Liver (tissue), 9 donors: ENCODE measurements around the gene TADA2A. TPM values are rescaled to one million over a fixed set of nuclear protein-coding genes. Genes with fewer than 3 reads are reported as not detected.
A peak's percentile ranks its signal among the peaks of the same experiment; 100 is the strongest.

Experiments
- DNase-seq: peaks from one replicate; pipeline ENCODE4 v3.0.0-alpha.2; 2017; ENCODE audit warnings: low spot score
- H3K27ac ChIP-seq, 2 donors: one replicate each; pipeline ENCODE4 v1.7.0; 2013; ENCODE audit warnings: inconsistent platforms in 2 of 2, low read length in 2 of 2, control low read depth in 1 of 2, low read depth in 1 of 2, mild to moderate bottlenecking in 1 of 2
- H3K27me3 ChIP-seq, 4 donors: one replicate each; pipeline versions ENCODE4 v1.6.1 to v1.7.0; 2013; ENCODE audit warnings: low read length in 3 of 4, inconsistent platforms in 1 of 4, mild to moderate bottlenecking in 1 of 4, moderate library complexity in 1 of 4; ENCODE audit not compliant: control insufficient read depth in 4 of 4, insufficient read depth in 4 of 4
- H3K36me3 ChIP-seq, 4 donors: one replicate each; pipeline versions ENCODE4 v1.6.1 to v1.7.0; 2013; ENCODE audit warnings: low read length in 3 of 4, mild to moderate bottlenecking in 3 of 4, low read depth in 1 of 4, moderate library complexity in 1 of 4; ENCODE audit not compliant: control insufficient read depth in 4 of 4, insufficient read depth in 3 of 4
- H3K4me1 ChIP-seq, 4 donors: one replicate each; pipeline versions ENCODE4 v1.6.1 to v1.7.0; 2013; ENCODE audit warnings: low read length in 3 of 4, mild to moderate bottlenecking in 3 of 4, moderate library complexity in 1 of 4; ENCODE audit not compliant: control insufficient read depth in 4 of 4, insufficient read depth in 4 of 4
- H3K4me3 ChIP-seq, 3 donors: one replicate each; pipeline versions ENCODE4 v1.6.1 to v1.7.0; 2013; ENCODE audit warnings: low read length in 3 of 3, control low read depth in 1 of 3, low read depth in 1 of 3, mild to moderate bottlenecking in 1 of 3
- H3K9ac ChIP-seq, 2 donors: one replicate each; pipeline ENCODE4 v1.7.0; 2013; ENCODE audit warnings: low read length in 2 of 2, mild to moderate bottlenecking in 2 of 2, moderate library complexity in 2 of 2, control low read depth in 1 of 2, low read depth in 1 of 2
- H3K9me3 ChIP-seq, 4 donors: one replicate each; pipeline versions ENCODE4 v1.6.1 to v1.7.0; 2013; ENCODE audit warnings: low read length in 3 of 4; ENCODE audit not compliant: control insufficient read depth in 4 of 4
- ATF3 ChIP-seq: IDR thresholded peaks from 2 replicates; pipeline ENCODE4 v1.6.1; 2016; ENCODE audit warnings: antibody characterized with exemption
- CTCF ChIP-seq: fragments of 150-350 bp; IDR thresholded peaks from 2 replicates; pipeline ENCODE4 v1.5.1; 2017; ENCODE audit warnings: improper control_type of control experiment, low read depth, low read length; ENCODE audit not compliant: missing input control
- FOXA1 ChIP-seq: IDR thresholded peaks from 2 replicates; pipeline ENCODE4 v1.6.1; 2016; ENCODE audit warnings: antibody characterized with exemption
- FOXA2 ChIP-seq: IDR thresholded peaks from 2 replicates; pipeline ENCODE4 v1.6.1; 2016; ENCODE audit warnings: antibody characterized with exemption
- GABPA ChIP-seq, 2 donors: IDR thresholded peaks in 1 of 2; conservative IDR thresholded peaks in 1 of 2; 2 replicates each; pipeline ENCODE4 v1.6.1; 2016; ENCODE audit warnings: antibody characterized with exemption in 2 of 2, mild to moderate bottlenecking in 1 of 2, moderate library complexity in 1 of 2
- NR2F2 ChIP-seq: IDR thresholded peaks from 2 replicates; pipeline ENCODE4 v1.6.1; 2016; ENCODE audit warnings: antibody characterized with exemption
- RAD21 ChIP-seq, 2 donors: IDR thresholded peaks; 2 replicates each; pipeline ENCODE4 v1.6.1; 2016; ENCODE audit warnings: antibody characterized with exemption in 2 of 2, mild to moderate bottlenecking in 2 of 2
- REST ChIP-seq: IDR thresholded peaks from 2 replicates; pipeline ENCODE4 v1.6.1; 2016; ENCODE audit warnings: antibody characterized with exemption, mild to moderate bottlenecking
- SP1 ChIP-seq: IDR thresholded peaks from 2 replicates; pipeline ENCODE4 v1.6.1; 2018; ENCODE audit warnings: antibody characterized with exemption, mild to moderate bottlenecking
- TAF1 ChIP-seq: conservative IDR thresholded peaks from 2 replicates; pipeline ENCODE4 v1.6.1; 2016; ENCODE audit warnings: antibody characterized with exemption, mild to moderate bottlenecking
- ZBTB33 ChIP-seq: IDR thresholded peaks from 2 replicates; pipeline ENCODE4 v1.6.1; 2016; ENCODE audit warnings: antibody characterized with exemption
- WGBS: extraction: QIAGEN DNeasy Blood & Tissue Kit; methylation state at CpG from one replicate; pipeline ENCODE4 v1.1.7; 2013; 5-methylcytosine and 5-hydroxymethylcytosine counted together
- polyA plus RNA-seq, 2 donors: library from polyadenylated mRNA; stranded (reverse) in 1 of 2; unstranded in 1 of 2; fragments of 200-250 nt in 1 of 2; fragments of >200 nt in 1 of 2; fragmentation: Nextera tagmentation in 1 of 2; extraction: Ambion mirVana in 1 of 2; gene quantifications; one replicate each; pipeline versions ENCODE4 v1.2.1 to v1.2.3, GENCODE V29; 2013 to 2015
- total RNA-seq, 2 donors: library from RNA; depleted of rRNA; stranded (reverse); fragments of >200 nt; gene quantifications; one replicate each; pipeline ENCODE4 v1.2.3, GENCODE V29; 2014
- donor health status: healthy.
- donor health status: healthy.
- donor health status: healthy.
- donor health status: healthy.
- donor health status: healthy.

TADA2A gene
- total and polyA plus RNA-seq, 4 donors: 2.8 to 13.4 (median 8.2) TPM

- H3K4me1 ChIP-seq: no peaks in the 10 kb centered on the region
- H3K36me3 ChIP-seq: peaks cover 2 to 33% (median 21%) of the 10 kb centered on the region in 4 donors
- H3K27ac ChIP-seq: no peak overlapping the region
- 78% methylated on average over 8 of the region's 8 CpGs for WGBS
- no peaks in the 10 kb centered on the region for H3K27me3 ChIP-seq
- H3K4me3 ChIP-seq: no peak overlapping the region
- TF ChIP-seq ZBTB33 (no peak), SP1 (no peak), CTCF (no peak), NR2F2 (no peak), FOXA1 (no peak), TAF1 (no peak), REST (no peak), GABPA (IDR thresholded peaks at IDR 0.05 in 1 of 2, conservative IDR thresholded peaks at IDR 0.05 in 1 of 2) (no peak), FOXA2 (no peak), ATF3 (no peak)
- H3K9ac ChIP-seq: no peak overlapping the region
- H3K9me3 ChIP-seq: no peaks in the 10 kb centered on the region
- DNase-seq: no peak
These were observed 117.1 kb downstream of the TADA2A start for GRCh38 chr17:37523715-37524219.

- 73% methylated on average over 5 of the region's 5 CpGs for WGBS
- no peak for DNase-seq
These were observed 120.7 kb downstream of the TADA2A start for GRCh38 chr17:37527249-37527851.

More at GRCh38 chr17:37527249-37527851, 120.7 kb downstream of the TADA2A start:
- Histone ChIP-seq H3K4me3 (no peak overlapping the region), H3K9ac (no peak overlapping the region), H3K27me3 (no peaks in the 10 kb centered on the region), H3K27ac (no peak overlapping the region), H3K36me3 (peaks cover 11 to 54% (median 41%) of the 10 kb centered on the region in 4 donors), H3K4me1 (no peaks in the 10 kb centered on the region), H3K9me3 (no peaks in the 10 kb centered on the region)
- TF ChIP-seq RAD21 (IDR thresholded peaks at IDR 0.05) (peak; percentile 78 to 85), SP1 (no peak), CTCF (peak; percentile 53)

Other genes with a start within 250 kb of the TADA2A start
- not detected for gene C17orf78, start 30.9 kb upstream of the TADA2A start, total RNA-seq
- gene C17orf78, start 30.9 kb upstream of the TADA2A start, polyA plus RNA-seq: not detected
- gene ACACA, start 50 bp upstream of the TADA2A start, total RNA-seq: 10 to 100 TPM; 46.0 to 49.5 TPM
- gene ACACA, start 50 bp upstream of the TADA2A start, polyA plus RNA-seq: 10 to 100 TPM; 14.8 to 16.4 TPM
- 10 to 100 TPM in 1 of 2 donors, 1 to 10 TPM in 1; 6.3 to 13.5 TPM for gene DUSP14, start 83.0 kb downstream of the TADA2A start, total RNA-seq
- gene DUSP14, start 83.0 kb downstream of the TADA2A start, polyA plus RNA-seq: 10 to 100 TPM; 14.1 to 15.7 TPM
- 10 to 100 TPM; 17.8 to 20.5 TPM for gene SYNRG, start 202.5 kb downstream of the TADA2A start, total RNA-seq
- gene SYNRG, start 202.5 kb downstream of the TADA2A start, polyA plus RNA-seq: 10 to 100 TPM in 1 of 2 donors, 1 to 10 TPM in 1; 6.5 to 13.9 TPM
- 10 to 100 TPM; 13.9 to 14.1 TPM for gene DDX52, start 236.6 kb downstream of the TADA2A start, total RNA-seq
- 1 to 10 TPM; 4.6 to 9.4 TPM for gene DDX52, start 236.6 kb downstream of the TADA2A start, polyA plus RNA-seq